GM19467 (cell line): ENCODE results near the gene COG5.
"Not testable (repeated sequence)": the region's sequence is repeated elsewhere in the genome, so short reads cannot be mapped to it uniquely, and the experiment has no call there.

Experiments
- ATAC-seq: cut with Tn5 transposase; IDR thresholded peaks from one replicate; pipeline ENCODE4 v1.9.1; 2021; ENCODE audit warnings: mild to moderate bottlenecking, moderate library complexity; ENCODE audit not compliant: unreplicated experiment

COG5 gene

DNA sequence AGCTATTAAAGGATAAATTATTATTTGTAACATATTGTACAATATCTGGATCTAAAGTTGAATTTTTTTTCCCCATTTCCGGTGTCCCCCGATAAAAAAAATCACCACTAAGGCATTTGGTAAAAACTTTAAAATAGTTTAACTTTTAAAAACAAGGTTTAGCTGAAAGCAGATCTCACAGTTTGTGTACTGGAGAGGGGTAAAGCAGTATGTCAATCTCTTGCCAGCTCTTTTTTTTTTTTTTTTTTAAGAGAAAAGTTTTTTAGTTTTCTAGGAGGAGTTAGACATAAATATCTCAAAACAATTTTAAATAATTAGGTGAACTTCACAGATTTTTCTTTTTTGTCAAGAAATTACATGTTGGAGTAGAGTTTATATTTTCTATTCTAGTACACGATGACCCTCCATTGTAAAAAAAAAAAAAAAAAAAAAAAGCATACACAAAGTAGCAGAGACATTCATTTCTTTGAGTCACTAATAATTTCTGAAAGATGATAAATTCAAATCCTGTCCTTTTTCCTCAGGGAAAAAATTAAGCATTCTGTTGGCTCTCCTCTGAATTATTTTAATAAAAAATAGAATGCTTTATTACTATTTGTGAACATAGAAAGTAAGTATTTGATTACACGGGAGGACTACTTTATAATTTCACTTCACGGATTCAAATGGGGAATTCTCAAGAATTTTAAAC is 396.8 kb downstream of the COG5 start:
- ATAC-seq: no peak

DNA sequence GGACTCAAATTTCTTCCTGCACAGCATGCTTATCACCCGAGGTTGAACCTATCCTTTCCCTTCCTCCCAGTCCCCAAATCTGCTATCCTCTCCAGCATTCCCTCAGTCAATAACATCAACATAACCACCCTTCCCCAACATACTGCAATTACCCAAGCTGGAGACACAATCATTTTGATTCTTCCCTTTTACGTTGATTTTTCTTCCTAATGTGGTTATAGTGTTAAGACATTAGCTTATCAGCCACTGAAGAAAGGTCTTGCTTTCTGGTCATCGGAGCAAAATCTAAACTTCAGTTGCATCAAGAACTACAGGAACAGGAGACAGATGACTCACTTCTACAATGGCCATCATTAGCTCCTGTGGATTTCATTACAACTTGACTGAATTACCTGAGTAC is 398.4 kb downstream of the COG5 start:
- ATAC-seq: no peak

DNA sequence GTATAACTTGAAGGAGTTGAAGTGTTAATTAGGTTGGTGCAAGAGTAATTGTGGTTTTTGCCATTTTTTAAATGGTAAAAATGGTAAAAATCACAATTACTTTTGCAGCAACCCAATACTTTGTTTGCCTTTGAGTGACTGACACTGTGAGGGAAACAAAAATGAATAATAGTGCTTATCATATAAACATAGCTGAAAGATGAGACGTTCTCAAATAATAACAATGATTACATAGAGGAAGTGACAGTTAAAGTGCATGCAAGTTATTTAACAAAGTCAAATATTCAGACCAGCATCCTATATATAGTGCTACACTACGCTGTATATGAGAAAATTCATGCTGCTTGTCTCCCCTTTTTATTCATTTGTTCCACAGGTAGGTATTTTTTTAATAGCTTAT is 399.6 kb downstream of the COG5 start:
- ATAC-seq: no peak

DNA sequence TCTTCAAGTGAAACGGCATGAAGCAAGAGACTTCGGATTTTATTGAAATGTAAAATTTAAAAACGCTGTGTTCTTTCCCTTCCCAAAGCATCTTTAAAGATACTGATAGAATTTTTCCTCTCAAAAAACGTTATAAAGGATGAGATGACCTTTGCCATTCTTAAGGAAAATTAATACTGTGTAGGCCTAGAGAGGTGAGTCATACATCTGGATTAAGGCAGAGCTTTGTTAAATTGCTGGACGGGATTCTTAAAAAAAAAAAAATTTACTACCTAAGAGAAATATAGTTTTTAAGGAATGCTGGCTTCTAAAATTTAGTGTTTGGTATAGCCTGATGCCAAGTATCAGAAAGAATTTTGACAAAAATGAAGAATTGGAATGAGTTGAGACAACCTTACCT is 401.2 kb downstream of the COG5 start:
- no peak for ATAC-seq

GRCh38 chr7:107161415-107161814 is 402.3 kb downstream of the COG5 start:
- ATAC-seq: no peak

GRCh38 chr7:107160389-107160788 is 403.3 kb downstream of the COG5 start:
- ATAC-seq: no peak

DNA sequence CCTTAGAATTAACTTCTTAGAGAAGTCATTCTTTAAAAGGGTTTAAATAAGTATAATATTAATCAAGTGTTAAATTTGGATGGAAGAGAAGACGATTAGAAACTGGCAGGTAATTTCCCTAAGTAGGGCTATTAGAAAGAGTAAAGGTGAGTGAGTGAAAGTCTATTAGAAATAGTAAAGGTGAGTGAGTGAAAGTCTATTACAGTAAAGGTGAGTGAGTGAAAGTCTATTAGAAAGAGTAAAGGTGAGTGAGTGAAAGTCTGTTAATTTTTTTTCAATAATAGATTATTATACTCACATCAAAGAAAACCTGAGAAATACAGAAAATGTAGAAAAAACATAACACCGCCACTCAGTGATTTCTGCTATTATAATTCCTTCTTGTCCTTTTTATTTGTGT is 405.7 kb downstream of the COG5 start:
- ATAC-seq: no peak

DNA sequence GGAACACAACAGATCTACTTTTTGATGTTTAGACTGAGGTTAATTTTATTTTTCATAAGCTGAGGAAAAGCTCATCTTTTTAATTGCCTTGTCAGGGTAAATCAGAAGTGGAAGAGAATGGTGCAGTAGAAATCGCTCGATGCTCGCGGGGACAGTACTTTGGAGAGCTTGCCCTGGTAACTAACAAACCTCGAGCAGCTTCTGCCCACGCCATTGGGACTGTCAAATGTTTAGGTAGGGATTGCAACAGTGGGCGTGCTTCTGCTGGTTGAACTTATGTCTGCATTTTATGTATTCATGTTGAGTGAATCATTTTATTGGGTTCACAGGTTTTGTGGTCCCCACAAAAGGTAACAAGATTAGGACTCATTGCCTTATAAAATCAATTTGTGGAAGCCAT is 406.6 kb downstream of the COG5 start:
- ATAC-seq: no peak

DNA sequence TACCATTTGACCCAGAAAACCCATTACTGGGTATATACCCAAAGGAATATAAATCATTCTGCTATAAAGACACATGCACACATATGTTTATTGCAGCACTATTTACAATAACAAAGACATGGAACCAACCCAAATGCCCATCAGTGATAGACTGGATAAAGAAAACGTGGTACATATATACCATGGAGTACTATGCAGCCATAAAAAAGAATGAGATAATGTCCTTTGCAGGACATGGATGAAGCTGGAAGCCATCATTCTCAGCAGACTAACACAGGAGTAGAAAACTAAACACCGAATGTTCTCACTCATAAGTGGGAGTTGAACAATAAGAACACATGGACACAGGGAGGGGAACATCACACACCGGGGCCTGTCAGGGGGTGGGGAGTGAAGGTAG is 408.0 kb downstream of the COG5 start:
- not testable (repeated sequence) for ATAC-seq

DNA sequence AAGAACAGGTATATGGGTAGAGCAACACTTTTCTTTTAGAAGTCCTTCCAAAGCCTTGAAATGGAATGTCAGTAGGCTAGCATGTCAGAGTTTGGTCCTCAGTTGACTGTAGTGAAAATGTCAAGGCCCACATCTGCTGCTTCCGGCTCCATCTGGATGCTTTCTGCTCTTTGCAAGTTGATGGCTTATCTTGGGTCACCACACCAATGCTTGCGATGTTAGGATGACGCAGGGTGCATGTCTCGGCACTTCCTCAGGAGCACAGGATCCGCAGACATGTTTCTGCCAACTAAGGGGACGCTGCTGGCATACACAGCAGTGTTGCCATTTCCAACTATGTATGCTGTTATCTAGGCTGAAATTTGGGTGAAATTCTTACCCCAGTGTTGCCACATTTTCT is 408.9 kb downstream of the COG5 start:
- no peak for ATAC-seq

DNA sequence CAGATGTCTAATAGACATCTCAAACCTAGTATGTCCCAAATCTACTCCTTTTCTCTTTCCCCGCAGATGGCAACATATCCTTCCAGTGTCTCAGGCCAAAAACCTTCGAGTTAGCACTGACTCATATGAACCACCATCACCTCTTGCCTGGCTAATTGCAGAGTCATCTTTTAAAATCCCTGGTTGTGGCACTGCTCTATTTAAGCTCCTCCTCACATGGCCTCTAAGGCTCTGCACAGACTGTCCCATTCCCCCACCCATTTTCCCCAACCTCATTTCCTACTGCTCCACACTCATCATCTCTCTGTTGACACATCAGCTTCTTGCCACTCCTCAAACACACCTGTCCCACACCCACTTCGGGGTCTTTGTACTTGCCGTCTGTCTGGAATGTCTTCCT is 411.7 kb downstream of the COG5 start:
- no peak for ATAC-seq
